Spleen (tissue), 7 donors: ENCODE results near the gene ITGAE.

ENCODE experiments used
- CTCF ChIP-seq, 11 experiments: fragments of 200-600 bp in 7 of 11; fragments of 450-650 bp in 4 of 11; sonication (generic) in 4 of 11; IDR thresholded peaks in 8 of 11; conservative IDR thresholded peaks in 3 of 11; 1 replicate in 7 of 11; 2 replicates in 4 of 11; pipeline versions ENCODE4 v1.4.0 to v1.8.0; 2016 to 2021; ENCODE audit warnings: antibody characterized with exemption in 11 of 11, inconsistent platforms in 4 of 11, mild to moderate bottlenecking in 1 of 11
- POLR2AphosphoS5 ChIP-seq, 3 donors: sonication (generic); formaldehyde crosslinking; IDR thresholded peaks; one replicate each; pipeline ENCODE4 v1.5.1; 2017; ENCODE audit warnings: antibody characterized with exemption in 3 of 3
- donor health status: DM: no; HTN: no; CAD: no; lungs with moderate emphysema.
- donor health status: DM: no; HTN: no; CAD: no.
- donor health status: DM: no; HTN: no; CAD: no.

- TF ChIP-seq POLR2AphosphoS5 (IDR thresholded peaks at IDR 0.05) (no peak), CTCF (IDR thresholded peaks at IDR 0.05 in 8 of 11, conservative IDR thresholded peaks at IDR 0.05 in 3 of 11) (no peak)
Measured at GRCh38 chr17:3796822-3797170, 4.2 kb downstream of the ITGAE start.
